ENCODE results near the gene TRAPPC6A.

The TRAPPC6A gene

GRCh38 chr19:45151320-45151719 lies 26.7 kb downstream of the TRAPPC6A start:
- no peak for DNase-seq (ENCODE audit: low read depth, low spot score)
- no peak overlapping the region for H3K27ac ChIP-seq

DNA sequence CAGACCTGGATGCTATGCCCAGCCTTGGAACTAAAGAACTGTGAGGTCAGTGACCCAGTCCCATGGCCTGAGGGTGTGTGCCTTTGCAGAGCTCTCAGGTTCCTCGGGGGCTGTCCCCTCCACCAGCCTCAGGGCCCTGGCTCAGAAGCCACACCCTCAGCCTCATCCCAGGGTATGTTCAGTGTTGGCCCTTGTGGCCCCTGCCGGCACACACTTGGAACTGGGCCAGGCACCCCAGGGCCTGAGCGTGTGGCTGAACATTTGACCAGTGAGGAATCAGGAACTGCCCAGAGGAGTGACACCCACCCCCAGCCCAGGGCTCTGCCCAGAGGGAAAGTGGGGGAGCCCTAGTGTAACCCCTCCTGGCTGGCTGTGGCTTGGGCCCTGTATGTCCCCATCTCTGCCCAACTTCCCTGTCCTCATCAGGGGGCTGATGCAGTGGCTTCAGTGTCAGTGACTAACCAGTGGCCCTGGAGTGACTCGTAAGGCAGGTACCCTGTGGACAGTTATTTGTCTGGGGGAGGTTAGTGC lies 27.2 kb downstream of the TRAPPC6A start:
- DNase-seq (ENCODE audit: low read depth, low spot score), result no peak
- no peak overlapping the region for H3K27ac ChIP-seq

GRCh38 chr19:45150180-45150579 lies 27.9 kb downstream of the TRAPPC6A start:
- no peak overlapping the region for H3K27ac ChIP-seq
- no peak for DNase-seq (ENCODE audit: low read depth, low spot score)

DNA sequence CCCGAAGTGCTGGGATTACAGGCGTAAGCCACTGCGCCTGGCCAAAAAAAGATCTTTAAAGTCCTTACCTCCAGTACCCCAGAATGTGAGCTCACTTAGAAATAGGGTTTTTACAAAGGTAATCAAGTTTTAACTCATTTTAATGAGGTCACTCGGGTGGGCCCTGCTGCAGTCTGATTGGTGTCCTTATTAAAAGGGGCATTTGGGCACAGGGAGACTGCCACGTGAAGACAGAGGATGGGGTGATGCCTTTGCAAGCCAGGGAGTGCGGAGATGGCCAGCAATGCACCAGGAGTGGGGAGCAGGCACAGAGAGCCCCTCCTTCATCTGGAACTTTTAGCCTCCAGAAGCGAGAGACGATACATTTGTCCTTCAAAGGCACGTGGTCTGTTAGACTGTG lies 28.9 kb downstream of the TRAPPC6A start:
- no peak for DNase-seq (ENCODE audit: low read depth, low spot score)
- no peak overlapping the region for H3K27ac ChIP-seq

GRCh38 chr19:45147835-45148676 lies 30.0 kb downstream of the TRAPPC6A start:
- no peak overlapping the region for H3K27ac ChIP-seq
- DNase-seq (ENCODE audit: low read depth, low spot score), result no peak

DNA sequence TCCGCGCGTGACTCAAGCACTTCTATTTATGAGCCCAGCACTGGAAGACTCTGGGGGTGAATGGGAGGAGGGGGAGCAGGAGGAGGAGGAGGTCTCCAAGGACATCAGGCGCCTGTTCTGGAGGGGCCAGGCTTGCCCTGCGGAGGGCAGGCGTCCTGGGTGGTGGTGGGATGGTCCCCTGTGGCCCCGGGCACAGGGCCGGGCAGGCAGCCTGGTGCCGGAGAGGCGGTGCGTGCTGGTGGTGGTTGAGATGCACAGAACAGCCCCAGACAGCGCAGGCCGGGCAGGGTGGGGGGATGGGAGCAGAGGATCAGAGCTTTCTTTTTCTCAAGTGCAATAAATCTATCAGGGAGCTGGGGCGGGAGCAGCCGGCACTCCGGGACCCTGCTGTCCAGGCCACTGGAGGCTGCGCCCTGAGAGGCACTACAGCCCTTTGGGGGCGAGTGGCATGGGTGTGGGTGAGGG lies 31.3 kb downstream of the TRAPPC6A start:
- H3K27ac ChIP-seq, result no peak overlapping the region
- no peak for DNase-seq (ENCODE audit: low read depth, low spot score)

DNA sequence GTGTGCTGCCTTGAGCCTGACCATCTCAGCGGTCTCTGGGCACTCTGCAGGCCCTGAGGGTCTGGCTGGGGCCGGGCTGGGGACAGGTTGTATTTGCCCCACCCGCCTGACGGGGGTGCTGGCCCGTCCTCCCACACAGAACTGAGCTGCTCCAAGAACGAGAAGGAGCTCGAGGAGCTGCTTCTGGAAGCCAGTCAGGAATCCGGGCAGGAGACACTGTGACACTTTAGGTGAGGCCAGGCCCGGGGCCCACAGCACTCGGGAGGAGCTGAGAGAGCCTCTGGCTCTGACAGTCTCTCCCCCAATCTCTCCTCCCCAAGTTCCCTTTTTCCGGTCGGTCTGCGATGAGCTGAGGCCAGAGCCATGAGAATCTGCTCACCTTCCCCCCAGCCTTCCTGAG lies 31.8 kb downstream of the TRAPPC6A start:
- DNase-seq (ENCODE audit: low read depth, low spot score), result no peak
- H3K27ac ChIP-seq, result no peak overlapping the region

GRCh38 chr19:45145270-45146189 lies 32.5 kb downstream of the TRAPPC6A start:
- no peak overlapping the region for H3K27ac ChIP-seq
- DNase-seq (ENCODE audit: low read depth, low spot score), result no peak

- DNase-seq (ENCODE audit: low read depth, low spot score), result no peak
- H3K27ac ChIP-seq, result no peak overlapping the region
Measured at GRCh38 chr19:45144431-45145269, 33.4 kb downstream of the TRAPPC6A start.

DNA sequence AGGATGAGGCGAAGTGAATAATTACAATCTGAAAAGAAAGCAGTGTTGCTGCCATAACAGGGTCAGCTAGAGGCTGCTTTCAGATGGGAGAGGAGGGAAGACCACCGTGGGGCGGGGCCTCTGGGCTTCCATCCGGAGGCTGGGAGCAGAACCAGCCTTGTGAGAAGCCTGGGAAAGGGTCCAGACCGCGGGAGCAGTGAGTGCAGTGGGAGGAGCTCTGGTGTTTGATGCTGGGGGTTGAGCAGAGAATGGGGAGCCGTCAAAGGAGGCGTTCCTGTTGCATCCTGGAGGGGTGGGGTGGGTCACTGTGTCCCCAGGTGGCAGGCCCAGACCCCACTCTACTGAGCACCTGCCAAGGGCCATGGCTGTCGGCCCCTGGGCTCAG lies 35.3 kb downstream of the TRAPPC6A start:
- H3K27ac ChIP-seq, result no peak overlapping the region
- no peak for DNase-seq (ENCODE audit: low read depth, low spot score)

DNA sequence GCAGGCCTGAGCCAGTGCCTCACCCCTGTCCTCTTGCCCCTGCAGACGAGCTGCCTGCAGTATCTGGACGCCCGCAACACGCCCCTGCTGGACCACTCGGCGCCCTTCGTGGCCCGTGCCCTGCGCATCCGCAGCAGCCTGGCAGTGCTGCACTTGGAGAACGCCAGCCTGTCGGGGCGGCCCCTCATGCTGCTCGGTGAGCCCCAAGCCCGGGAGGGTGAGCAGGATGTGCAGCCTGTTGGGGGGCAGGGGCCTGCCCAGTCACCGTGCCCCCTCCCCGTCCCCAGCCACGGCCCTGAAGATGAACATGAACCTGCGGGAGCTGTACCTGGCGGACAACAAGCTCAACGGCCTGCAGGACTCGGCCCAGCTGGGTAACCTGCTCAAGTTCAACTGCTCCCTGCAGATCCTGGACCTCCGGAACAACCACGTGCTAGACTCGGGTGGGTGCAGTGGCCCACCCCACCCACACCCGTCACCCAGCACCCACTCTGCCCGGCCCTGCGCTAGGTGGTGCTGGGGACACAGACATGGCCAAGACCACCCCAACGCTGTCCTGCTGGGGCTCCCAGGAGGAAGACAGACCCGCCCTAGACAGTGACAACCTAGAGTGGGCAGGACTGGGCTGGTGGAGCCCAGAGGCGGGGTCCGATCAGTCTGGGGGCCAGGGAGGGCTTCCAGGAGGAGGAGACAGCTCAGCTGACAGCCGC lies 35.9 kb downstream of the TRAPPC6A start:
- no peak for DNase-seq (ENCODE audit: low read depth, low spot score)
- no peak overlapping the region for H3K27ac ChIP-seq

DNA sequence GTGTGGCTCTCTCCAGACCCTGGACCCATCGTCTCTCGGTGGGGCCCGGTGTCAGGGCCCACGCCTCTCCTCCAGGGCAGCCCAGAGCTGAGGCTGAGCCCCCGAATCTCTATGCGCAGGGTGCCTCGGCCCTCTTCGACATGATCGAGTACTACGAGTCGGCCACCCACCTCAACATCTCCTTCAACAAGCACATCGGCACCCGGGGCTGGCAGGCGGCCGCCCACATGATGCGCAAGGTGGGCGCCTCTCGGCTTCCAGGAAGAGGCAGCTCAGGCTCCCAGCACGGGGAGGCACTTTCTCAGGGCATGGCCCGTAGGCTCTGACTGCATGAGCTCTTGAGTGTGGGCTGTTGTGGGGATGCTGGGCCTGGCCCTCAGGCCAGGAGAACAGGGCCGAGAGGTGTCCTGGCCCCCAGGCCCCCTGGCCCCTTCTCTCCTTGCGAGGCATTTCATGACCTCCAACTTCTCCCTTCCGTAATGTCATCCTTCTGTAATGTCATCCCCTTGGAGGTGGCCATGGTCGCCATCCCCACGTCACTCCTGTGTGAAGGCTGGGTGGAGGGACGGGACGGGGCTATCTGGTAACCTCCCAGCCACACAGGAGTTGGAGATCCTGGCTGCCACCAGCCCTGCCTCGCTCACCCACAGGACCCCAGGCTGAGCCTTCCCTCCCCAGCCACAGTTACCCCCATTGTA lies 36.7 kb downstream of the TRAPPC6A start:
- DNase-seq (ENCODE audit: low read depth, low spot score), result no peak
- no peak overlapping the region for H3K27ac ChIP-seq

- H3K27ac ChIP-seq, result no peak overlapping the region
- DNase-seq (ENCODE audit: low read depth, low spot score), result no peak
Measured at GRCh38 chr19:45140533-45140932, 37.5 kb downstream of the TRAPPC6A start.

DNA sequence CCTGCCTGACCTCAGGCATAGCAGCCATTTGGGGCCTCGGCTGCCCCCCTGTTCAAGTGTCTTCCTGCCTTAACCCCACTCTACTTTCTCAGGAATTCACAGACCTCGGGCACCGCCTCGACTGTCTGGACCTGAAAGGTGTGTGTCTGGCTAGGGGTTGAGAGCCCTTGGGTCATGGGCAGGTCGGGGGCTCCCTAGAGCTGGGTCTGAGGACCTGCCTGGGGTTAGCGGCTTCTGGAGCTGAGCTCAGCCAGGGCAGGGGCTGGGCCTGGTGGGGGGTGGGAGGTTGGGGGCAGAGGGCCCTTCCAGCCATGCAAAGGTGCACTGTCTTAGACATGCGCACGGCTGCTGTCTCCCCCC lies 37.9 kb downstream of the TRAPPC6A start:
- DNase-seq (ENCODE audit: low read depth, low spot score), result no peak
- no peak overlapping the region for H3K27ac ChIP-seq

DNA sequence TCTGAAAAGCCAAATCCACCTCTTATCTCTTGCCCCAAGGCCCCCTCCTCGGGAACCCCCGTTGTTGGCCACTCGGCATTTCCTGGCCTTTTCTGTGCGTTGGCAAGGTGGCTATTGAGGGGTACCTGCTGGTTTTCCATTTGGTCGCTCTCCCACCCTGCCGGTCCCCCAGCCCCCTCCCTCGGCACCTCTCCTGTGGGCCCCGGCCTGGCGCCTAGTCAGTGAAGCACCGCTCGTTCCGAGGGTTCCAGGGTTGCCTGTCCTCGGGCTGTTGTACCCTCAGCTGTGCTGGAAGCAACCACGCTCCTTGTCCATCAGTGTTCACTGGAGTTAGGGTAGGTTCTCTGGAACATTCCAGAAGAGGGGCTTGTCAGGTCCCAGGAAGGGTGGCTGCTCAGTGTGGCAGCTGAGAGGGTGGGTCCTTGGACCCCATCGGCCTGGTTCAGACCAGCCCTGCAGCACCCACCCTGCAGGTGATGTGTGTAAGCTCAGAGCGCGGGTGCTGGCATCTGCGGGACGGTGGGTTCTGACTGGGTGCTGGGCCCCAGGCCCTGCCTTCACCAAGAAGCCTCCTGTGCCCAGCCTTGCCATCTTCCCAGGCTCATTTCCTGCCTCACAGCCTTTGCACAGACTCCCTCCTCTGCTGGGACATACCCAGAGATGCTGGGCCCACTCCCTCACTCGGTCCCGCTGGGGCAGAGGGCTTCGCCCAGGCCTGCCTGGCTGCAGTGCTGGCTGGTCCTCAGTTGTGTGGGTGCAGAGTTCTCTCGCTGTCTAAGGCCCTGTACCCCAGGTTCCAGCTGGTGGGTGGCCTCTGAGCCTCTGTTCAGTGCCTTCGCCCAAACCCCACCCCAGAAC lies 38.5 kb downstream of the TRAPPC6A start:
- no peak for DNase-seq (ENCODE audit: low read depth, low spot score)
- H3K27ac ChIP-seq, result no peak overlapping the region

DNA sequence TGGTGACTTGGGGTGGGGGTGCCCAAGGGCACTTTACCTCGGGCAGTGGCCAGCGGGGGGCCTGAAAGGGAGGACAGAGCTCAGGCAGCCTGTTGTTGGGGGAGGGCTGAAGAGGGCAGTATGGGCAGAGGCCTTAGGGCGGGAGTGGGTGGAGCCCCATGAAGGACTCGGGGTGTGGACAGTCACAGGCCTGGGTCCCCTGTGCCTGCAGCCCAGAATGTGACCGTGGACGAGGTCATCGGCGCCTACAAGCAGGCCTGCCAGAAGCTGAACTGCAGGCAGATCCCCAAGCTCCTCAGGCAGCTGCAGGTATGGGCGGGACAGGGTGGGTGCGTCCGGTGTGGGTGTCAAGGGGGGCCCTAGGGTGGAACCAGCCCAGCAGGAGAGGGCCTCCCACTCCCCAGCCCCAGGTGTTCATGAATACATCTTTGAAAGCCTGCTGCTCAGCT lies 39.7 kb downstream of the TRAPPC6A start:
- no peak for DNase-seq (ENCODE audit: low read depth, low spot score)
- H3K27ac ChIP-seq, result no peak overlapping the region

DNA sequence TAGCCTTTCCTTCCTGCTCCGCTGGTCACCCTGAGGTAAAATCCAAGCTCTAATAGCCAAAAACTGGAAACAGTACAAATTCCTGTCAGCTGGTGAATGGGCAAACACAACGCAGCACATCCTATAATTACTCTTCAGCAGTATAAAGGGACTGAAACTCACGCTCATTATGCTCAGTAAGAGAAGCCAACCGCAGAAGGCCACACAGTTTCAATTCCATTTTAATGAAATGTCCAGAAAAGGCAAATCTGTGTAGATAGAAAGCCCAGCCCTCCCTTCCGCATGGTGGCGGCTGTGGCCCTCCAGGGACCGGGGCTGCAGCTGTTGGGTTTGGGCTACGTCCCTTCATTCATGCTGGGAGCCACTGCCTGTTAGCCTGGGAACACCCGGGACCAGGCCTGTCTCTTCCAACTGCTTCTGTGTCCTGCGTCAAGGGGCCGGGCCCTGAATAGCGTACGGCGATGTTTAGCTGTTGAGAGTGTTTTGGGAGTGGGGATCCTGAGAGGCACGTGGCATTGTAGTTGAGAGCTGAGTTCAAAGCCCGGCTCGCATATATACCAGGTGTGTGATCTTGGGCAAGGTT lies 40.8 kb downstream of the TRAPPC6A start:
- no peak for DNase-seq (ENCODE audit: low read depth, low spot score)
- H3K27ac ChIP-seq, result no peak overlapping the region
